ENCODE data around the gene RAD51B. TPM values are rescaled to one million over a fixed set of nuclear protein-coding genes. Genes with fewer than 3 reads are reported as not detected.

The RAD51B gene
- total RNA-seq, 1 experiment from 2014 or later = 16.7 TPM

GRCh38 chr14:68305738-68306137, 486.2 kb downstream of the RAD51B start:
- H4K8ac ChIP-seq (replicated peaks; ENCODE audit: insufficient read length, low read depth, low read length) = no peak overlapping the region
- no peak overlapping the region for H3K18ac ChIP-seq (ENCODE audit: insufficient read length, low read depth, low read length)
- H3K27me3 ChIP-seq (ENCODE audit: insufficient read depth, low read length) = no peaks in the 10 kb centered on the region
- no peak overlapping the region for H2BK5ac ChIP-seq (ENCODE audit: insufficient read length, low read length)
- peaks cover 21 to 25% (median 21%) of the 10 kb centered on the region in 3 experiments for H3K36me3 Mint-ChIP-seq (ENCODE audit: insufficient read depth in 1 of 3, low read depth in 3 of 3)
- no peak overlapping the region for H3K4me2 ChIP-seq (ENCODE audit: insufficient read depth, insufficient read length, low read length)
- no peak overlapping the region for H2BK120ac ChIP-seq (ENCODE audit: low read depth, low read length, poor library complexity, severe bottlenecking)
- no peak overlapping the region for H2BK15ac ChIP-seq (ENCODE audit: low read depth, low read length)
- no peak overlapping the region for H2AFZ ChIP-seq (ENCODE audit: low read length)
- no peak overlapping the region for H3T11ph ChIP-seq (ENCODE audit: low read length)
- peaks cover 11 to 12% of the 10 kb centered on the region in 2 experiments for H3K4me1 Mint-ChIP-seq
- no peak overlapping the region for H4K5ac ChIP-seq (ENCODE audit: insufficient read length, low read depth, low read length)
- H2BK12ac ChIP-seq (ENCODE audit: insufficient read length, low read depth, low read length) = no peak overlapping the region
- H3K23me2 ChIP-seq (ENCODE audit: insufficient read length, low read depth, low read length, poor library complexity, severe bottlenecking) = no peaks in the 10 kb centered on the region
- no peak overlapping the region for H3K9ac ChIP-seq (ENCODE audit: extremely low read depth, insufficient read length, low read length)
- no peak overlapping the region for H3K23ac ChIP-seq (ENCODE audit: insufficient read length, low read depth, low read length)
- no peaks in the 10 kb centered on the region for H3K4me1 ChIP-seq (ENCODE audit: insufficient read depth, low read length)
- H2BK20ac ChIP-seq (ENCODE audit: low read depth, low read length, poor library complexity, severe bottlenecking) = no peak overlapping the region
- no peak overlapping the region for H3K27ac ChIP-seq (ENCODE audit: insufficient read length, low read depth, low read length)
- no peaks in the 10 kb centered on the region for H3K79me2 ChIP-seq (ENCODE audit: insufficient read depth, low read length)
- H3K56ac ChIP-seq (ENCODE audit: insufficient read length, low read depth, low read length) = no peak overlapping the region
- TF ChIP-seq CTCF (conservative IDR thresholded peaks at IDR 0.05) = no peak
- no peaks in the 10 kb centered on the region for H3K79me1 ChIP-seq (ENCODE audit: insufficient read depth, low read depth, low read length, poor library complexity, severe bottlenecking)
- no peak overlapping the region for H3K4me3 Mint-ChIP-seq
- no peak overlapping the region for H3K27ac Mint-ChIP-seq
- no CpG with 5 or more reads among the region's 4 CpGs for WGBS (ENCODE audit: extremely low coverage, insufficient read length, low lambda C conversion rate)
- no peak overlapping the region for H3K14ac ChIP-seq (ENCODE audit: insufficient read depth, low read length)
- DNase-seq = no peak
- H3K9me3 Mint-ChIP-seq = peaks cover 19 to 25% of the 10 kb centered on the region in 2 experiments
- no peaks in the 10 kb centered on the region for H4K20me1 ChIP-seq (ENCODE audit: control insufficient read depth, insufficient read depth, insufficient read length)
- H3K9me3 ChIP-seq (ENCODE audit: control insufficient read depth, low read depth, low read length) = peaks cover 10% of the 10 kb centered on the region
- no peak overlapping the region for H4K91ac ChIP-seq (ENCODE audit: insufficient read length, low read depth, low read length)
- H3K27me3 Mint-ChIP-seq (ENCODE audit: low read depth) = no peaks in the 10 kb centered on the region
- no peak overlapping the region for H3K4ac ChIP-seq (ENCODE audit: low read depth, low read length)
- H2AK5ac ChIP-seq (ENCODE audit: insufficient read length, low read length) = no peak overlapping the region
